Colonic mucosa (tissue), 4 donors: ENCODE measurements around the gene DACT2. TPM values are rescaled to one million over a fixed set of nuclear protein-coding genes. Genes with fewer than 3 reads are reported as not detected.

ENCODE experiments used
- DNase-seq: peaks from one replicate; pipeline ENCODE4 v3.0.0-alpha.2; 2020
- H3K27ac ChIP-seq: fragments of 200-600 bp; one replicate; pipeline ENCODE4 v1.8.0; 2021
- H3K27me3 ChIP-seq: fragments of 200-600 bp; one replicate; pipeline ENCODE4 v1.8.0; 2021
- H3K36me3 ChIP-seq: fragments of 200-600 bp; one replicate; pipeline ENCODE4 v1.8.0; 2021
- H3K4me1 ChIP-seq: fragments of 200-600 bp; one replicate; pipeline ENCODE4 v1.8.0; 2021; ENCODE audit warnings: mild to moderate bottlenecking
- H3K4me3 ChIP-seq: fragments of 200-600 bp; one replicate; pipeline ENCODE4 v1.8.0; 2021
- H3K9ac ChIP-seq, 2 donors: one replicate each; pipeline ENCODE4 v1.7.0; 2013; ENCODE audit warnings: control low read depth in 2 of 2, low read depth in 2 of 2, low read length in 2 of 2
- H3K9me3 ChIP-seq: fragments of 200-600 bp; one replicate; pipeline ENCODE4 v1.8.0; 2021
- intact Hi-C: fragments of 100-400 bp; cut with DNase I; formaldehyde crosslinking; loops from one replicate; pipeline ENCODE4 v1.14.1; 2022
- total RNA-seq, 2 donors: library from RNA; stranded (reverse); fragmentation: NEBNext Ultra II Directional in 1 of 2; extraction: Animal tissue kit (Norgen Biotek cat#: 25700) in 1 of 2; gene quantifications; one replicate each; pipeline ENCODE4 v1.2.1, GENCODE V29; 2021
- TF ChIP-seq, protein P1 (sequence below): fragments of 200-600 bp; IDR thresholded peaks from one replicate; pipeline ENCODE4 v1.8.0; 2022; ENCODE audit warnings: antibody characterized with exemption, mild to moderate bottlenecking
- donor health status: healthy.
- donor health status: DM: no; HTN: no; CAD: no.
- donor health status: DM: no; HTN: no; CAD: no.

Gene DACT2
- total RNA-seq, 2 donors from 2014 or later: 2.0 TPM

GRCh38 chr6:168310945-168311344 lies 8.6 kb downstream of the DACT2 start:
- intact Hi-C loops: no loop called here
- no peak for DNase-seq
- TF ChIP-seq, protein P1, sequence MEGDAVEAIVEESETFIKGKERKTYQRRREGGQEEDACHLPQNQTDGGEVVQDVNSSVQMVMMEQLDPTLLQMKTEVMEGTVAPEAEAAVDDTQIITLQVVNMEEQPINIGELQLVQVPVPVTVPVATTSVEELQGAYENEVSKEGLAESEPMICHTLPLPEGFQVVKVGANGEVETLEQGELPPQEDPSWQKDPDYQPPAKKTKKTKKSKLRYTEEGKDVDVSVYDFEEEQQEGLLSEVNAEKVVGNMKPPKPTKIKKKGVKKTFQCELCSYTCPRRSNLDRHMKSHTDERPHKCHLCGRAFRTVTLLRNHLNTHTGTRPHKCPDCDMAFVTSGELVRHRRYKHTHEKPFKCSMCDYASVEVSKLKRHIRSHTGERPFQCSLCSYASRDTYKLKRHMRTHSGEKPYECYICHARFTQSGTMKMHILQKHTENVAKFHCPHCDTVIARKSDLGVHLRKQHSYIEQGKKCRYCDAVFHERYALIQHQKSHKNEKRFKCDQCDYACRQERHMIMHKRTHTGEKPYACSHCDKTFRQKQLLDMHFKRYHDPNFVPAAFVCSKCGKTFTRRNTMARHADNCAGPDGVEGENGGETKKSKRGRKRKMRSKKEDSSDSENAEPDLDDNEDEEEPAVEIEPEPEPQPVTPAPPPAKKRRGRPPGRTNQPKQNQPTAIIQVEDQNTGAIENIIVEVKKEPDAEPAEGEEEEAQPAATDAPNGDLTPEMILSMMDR: no peak
- no peak overlapping the region for H3K9ac ChIP-seq
- no peak overlapping the region for H3K27ac ChIP-seq
- no peak overlapping the region for H3K4me3 ChIP-seq
- no peaks in the 10 kb centered on the region for H3K36me3 ChIP-seq
- no peaks in the 10 kb centered on the region for H3K27me3 ChIP-seq
- peaks cover 3% of the 10 kb centered on the region for H3K4me1 ChIP-seq
- H3K9me3 ChIP-seq: no peaks in the 10 kb centered on the region

DNA sequence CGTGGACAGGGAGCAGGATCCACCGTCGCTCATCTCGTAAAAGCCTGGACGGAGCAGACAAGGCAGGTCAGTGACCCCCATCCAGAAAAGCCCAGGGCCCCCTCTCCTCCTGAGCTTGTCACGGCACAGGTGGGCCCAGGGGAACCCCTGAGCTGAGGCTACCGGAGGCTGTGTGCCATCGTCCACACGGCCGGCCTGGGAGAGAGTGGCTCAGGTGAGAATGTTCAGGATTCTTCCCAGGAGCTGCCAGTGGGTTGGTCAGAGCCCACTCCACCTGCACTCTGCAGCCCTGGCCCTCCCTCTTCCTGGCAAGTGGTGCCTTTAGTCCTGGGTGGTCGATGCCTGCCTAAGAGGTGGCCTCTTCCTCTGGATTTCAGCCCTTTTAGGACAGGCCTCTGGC lies 9.2 kb downstream of the DACT2 start:
- H3K36me3 ChIP-seq: no peaks in the 10 kb centered on the region
- no peak for DNase-seq
- intact Hi-C loops: no loop called here

DNA sequence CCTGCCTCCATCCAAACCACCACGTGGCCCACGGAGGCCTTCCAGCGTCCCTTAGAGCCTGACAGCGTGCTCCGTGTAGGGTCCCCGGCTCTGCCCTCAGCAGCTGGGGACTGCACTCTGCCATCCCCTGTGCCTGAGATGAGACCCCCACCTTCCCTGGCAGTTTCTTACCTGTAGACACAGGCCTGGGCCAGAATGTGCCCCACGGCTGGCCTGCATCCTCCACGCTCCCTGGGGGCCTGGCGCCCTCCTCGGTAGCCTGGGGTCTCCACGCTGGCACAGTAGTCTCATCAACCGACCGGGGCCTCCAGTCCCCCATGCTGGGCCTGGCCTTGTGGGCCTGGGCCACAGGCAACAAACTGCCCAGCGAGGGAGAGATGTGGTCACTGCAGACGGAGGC lies 9.6 kb downstream of the DACT2 start:
- H3K9ac ChIP-seq: no peak overlapping the region
- no peaks in the 10 kb centered on the region for H3K27me3 ChIP-seq
- no peak overlapping the region for H3K4me3 ChIP-seq
- H3K4me1 ChIP-seq: peaks cover 3% of the 10 kb centered on the region
- TF ChIP-seq, protein P1: no peak
- H3K27ac ChIP-seq: no peak overlapping the region
- no peaks in the 10 kb centered on the region for H3K9me3 ChIP-seq
- intact Hi-C loops: no loop called here
- H3K36me3 ChIP-seq: no peaks in the 10 kb centered on the region
- DNase-seq: no peak

More for the DNA sequence above, 9.2 kb downstream of the DACT2 start:
- no peak overlapping the region for H3K9ac ChIP-seq
- H3K4me3 ChIP-seq: no peak overlapping the region
- TF ChIP-seq, protein P1: no peak
- peaks cover 3% of the 10 kb centered on the region for H3K4me1 ChIP-seq
- H3K27me3 ChIP-seq: no peaks in the 10 kb centered on the region
- H3K27ac ChIP-seq: no peak overlapping the region
- H3K9me3 ChIP-seq: no peaks in the 10 kb centered on the region

- intact Hi-C loops: no loop called here
- Histone ChIP-seq H3K27ac (no peak overlapping the region), H3K9me3 (no peaks in the 10 kb centered on the region), H3K36me3 (no peaks in the 10 kb centered on the region), H3K27me3 (no peaks in the 10 kb centered on the region), H3K9ac (no peak overlapping the region), H3K4me3 (no peak overlapping the region), H3K4me1 (peaks cover 3% of the 10 kb centered on the region)
- TF ChIP-seq, protein P1: no peak
- no peak for DNase-seq
Measured at GRCh38 chr6:168309183-168309582, 10.4 kb downstream of the DACT2 start.

DNA sequence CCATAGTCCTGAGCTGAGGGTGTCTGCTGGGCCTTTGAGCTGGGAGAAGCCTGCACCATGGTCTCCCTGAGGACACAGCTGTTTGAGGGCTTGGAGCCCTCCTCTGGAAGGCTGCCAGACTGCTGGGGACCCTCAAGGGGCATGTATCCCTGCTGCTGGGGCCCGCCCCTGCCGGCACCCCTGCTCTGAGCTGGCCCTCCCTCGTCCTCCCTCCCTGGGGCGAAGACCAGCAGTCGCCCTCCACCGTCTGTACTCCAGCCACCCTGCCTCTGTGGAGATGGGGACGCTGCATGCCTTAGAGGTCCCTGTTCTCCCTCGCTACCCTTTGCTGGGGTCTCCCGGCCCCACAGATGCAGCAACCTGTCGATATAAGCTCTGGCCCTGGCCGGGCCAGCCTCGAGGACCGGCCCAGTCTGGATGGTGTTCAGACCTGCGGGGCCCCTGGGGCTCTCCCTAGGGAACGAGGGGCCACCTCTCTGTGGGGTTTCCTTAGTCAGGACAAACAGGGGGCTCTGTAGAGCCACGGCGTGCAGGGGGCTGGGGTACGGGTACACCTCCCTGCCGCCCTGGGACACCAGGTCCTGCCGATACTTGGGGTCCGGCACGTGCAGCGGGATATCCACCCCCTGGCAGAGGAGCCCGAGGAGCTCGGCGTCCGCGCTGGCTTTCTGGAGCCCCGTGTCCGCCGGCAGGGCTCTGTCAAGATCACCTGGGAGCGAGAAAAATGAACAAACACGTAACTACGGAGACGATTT lies 11.0 kb downstream of the DACT2 start:
- H3K4me3 ChIP-seq: no peak overlapping the region
- no peaks in the 10 kb centered on the region for H3K27me3 ChIP-seq

More for the DNA sequence above, 11.0 kb downstream of the DACT2 start:
- H3K36me3 ChIP-seq: no peaks in the 10 kb centered on the region
- TF ChIP-seq, protein P1: no peak
- intact Hi-C loops: no loop called here
- DNase-seq: no peak
- H3K4me1 ChIP-seq: peaks cover 3% of the 10 kb centered on the region
- H3K9me3 ChIP-seq: no peaks in the 10 kb centered on the region
- no peak overlapping the region for H3K27ac ChIP-seq
- no peak overlapping the region for H3K9ac ChIP-seq
